ENCODE results near the gene CNNM1.

CNNM1 gene

DNA sequence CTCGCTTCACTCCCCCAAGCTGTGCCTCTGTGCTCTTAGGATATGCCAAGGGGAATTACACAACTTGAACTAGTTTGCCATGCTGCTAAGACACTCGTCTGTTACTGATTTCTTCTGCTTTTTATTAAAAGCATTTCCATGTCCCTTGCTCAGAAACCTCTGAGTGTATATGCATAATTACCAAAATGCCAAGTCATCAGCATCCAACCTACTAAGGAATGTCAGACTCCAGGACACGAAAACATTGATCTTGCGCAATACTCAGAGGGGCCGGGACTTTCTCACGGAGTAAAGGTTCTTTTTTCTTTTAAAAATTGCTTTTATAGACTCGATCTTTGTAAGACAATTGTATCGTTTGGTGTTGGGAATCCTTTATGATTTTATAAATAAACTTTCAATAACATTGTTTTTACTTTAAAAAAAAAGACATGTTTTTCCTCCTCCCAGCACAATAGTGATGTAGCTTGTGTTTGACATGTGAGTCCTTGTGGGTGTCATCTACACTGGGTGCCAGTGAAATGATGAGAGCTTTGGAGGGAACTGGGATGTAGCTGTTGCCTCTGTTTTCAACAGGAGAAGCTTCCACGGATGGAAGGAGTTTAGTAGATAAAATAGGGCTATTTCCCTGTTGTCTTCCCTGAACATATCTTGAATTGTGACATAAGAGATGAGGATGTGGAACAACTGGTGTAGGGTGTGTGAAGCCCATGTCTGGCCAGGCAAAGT, 43.6 kb downstream of the CNNM1 start:
- no peak for DNase-seq

DNA sequence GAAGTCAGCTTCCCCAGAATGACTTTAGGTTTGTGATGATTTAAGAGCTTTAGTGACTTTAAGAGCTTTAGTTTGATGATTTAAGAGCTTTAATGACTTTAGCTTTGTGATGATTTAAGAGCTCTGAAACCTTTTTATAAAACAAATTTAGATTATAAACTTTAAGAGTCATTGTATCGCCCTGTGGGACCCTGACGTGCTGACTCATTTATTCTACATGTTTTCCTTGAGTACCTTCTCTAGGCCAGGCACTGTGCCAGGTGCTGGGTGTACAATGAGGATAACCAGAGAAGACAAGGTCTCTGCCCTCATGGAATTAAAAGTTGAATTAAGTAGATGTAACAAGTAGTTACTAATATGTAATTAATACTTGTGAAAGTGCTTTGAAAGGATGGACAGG, 45.4 kb downstream of the CNNM1 start:
- DNase-seq, result no peak

DNA sequence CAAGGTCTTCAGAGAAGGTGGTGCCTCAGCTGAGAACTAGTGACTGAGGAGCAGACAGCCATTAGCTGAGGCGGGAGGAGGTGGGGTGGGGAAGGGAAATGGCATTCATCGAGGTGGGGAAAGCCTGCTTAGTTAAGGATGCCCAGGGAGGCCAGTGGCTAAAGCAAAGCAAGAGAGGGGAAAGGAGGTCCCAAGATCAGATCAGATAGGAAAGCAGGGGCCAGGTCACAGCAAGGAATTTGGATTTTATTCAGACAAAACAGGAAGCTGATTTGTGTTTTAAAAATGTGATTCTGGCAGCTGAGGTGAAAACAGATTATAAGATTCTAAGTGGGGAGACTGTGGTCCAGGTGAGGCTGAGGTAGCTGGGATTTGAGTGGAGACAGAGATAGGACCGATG, 45.8 kb downstream of the CNNM1 start:
- no peak for DNase-seq

DNA sequence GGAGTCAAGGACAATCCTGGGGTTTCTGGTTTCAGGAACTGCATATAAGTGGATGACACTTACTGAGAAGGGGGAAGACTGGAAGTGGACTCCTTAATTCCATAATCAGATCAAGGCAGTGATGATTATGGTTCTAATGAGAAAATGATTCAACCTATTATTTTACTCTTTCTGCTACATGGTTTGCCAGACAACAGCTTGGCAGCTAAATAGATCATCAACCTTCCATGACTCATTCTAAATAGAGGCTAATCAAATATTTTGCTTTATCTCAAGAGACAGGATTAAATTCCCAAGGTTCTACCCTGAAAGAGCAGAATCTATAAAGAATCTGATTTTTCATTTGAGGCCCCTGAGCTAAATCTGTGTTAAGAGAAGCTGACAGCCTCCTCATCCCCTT, 46.3 kb downstream of the CNNM1 start:
- DNase-seq, result no peak

DNA sequence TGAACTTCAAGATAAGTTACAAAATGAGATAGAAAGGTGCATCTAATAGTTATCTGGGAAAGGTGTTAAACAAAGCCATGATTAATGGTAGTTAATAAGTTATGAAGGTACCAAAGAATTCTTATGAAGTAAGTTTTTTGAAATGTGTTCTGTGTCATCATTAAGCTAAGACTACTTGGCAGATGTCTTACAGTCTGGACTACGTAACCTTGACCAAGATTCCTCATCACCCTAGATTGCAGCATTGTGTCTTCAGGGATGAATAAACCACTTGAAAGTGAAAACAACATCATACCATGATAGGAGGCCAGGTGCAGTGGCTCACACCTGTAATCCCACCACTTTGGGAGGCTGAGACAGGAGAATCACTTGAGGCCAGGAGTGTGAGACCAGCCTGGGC, 53.0 kb downstream of the CNNM1 start:
- DNase-seq, result no peak

DNA sequence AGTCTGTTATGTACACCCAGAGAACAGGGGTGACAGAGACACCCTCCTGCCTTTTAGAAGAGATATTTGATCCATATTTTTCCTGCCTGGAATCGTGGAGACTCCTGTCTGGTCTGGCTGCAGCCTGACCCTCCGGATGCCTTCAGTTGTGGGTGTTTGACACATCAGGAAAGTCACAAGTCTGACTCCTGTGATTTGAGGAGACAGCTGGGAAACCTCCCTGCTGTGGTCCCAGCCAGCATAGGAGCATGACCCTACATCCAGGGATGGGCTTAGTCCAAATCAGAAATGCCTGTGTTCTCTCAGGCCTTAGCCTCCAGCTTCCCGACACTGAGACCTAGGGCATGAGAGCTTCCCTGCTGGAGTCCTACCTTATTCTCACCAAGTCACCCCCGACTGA, 57.9 kb downstream of the CNNM1 start:
- no peak for DNase-seq

DNA sequence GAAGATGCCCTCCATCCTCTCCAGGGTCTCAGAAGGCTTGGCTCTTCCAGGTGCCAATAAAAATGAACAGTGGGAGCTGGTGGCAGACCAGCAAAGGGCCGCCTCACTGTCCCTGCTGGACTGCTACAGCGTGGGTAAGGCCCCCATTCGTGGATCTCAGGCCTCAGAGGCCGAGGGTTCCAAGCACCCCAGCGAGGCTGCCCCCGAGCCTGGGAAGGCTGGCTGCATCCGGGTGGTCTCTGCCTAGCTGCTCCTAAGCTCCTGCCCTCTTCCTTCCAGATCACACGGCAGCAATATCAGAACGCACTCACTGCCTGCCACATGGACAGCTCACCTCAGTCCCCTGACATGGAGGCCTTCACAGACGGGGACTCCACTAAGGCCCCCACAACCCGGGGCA, 58.4 kb downstream of the CNNM1 start:
- no peak for DNase-seq

DNA sequence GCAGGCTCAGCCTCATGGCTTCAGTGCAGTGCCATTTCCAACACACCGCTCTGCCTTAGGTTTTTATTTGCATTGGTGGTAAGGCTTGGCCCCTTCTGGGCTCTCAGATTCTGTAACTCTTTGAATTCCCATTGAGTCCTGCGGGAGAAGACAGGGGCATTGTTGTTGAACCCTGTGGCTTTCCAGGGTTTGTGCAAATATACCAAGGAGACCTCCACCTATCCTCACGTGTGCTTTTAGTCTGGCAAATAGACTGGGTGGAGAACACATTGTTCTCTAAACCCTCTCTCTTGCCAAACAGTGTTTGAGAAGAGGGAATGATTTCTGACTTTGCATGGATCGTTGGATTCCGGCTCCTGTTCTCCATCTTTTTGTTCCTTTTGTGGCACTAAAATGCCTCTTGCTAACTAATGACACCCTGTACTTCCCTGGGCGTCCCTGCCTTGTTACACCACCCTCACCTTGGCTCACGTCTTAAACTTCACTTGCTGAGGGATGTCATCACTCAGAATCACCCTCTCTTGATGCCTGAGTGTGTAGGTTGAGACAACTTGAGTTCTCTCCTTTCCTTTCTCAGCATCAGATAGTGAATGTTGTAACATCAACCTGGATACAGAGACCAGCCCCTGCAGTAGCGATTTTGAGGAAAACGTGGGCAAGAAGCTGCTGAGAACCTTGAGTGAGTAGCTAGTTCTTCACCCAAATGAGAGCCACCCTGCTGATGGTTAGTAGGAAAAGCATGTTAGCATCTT, 60.7 kb downstream of the CNNM1 start:
- DNase-seq, result no peak

DNA sequence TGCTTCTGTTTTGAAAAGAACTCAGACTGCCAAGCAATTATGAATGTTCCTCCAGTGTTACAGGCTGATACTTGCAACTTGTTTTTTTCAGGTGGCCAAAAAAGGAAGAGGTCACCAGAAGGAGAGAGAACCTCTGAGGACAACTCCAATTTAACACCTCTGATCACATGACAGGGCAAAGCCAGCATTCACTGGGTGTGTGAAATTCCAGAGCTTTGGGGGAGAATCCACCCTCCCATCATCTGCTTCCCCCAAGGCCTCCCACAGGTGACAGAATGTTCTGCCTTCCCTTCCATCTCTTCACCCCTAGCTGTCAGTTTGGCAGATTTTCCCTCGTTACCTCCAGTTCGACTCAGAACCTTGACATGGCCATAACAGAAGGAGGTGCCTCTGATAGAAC, 62.2 kb downstream of the CNNM1 start:
- DNase-seq, result no peak

DNA sequence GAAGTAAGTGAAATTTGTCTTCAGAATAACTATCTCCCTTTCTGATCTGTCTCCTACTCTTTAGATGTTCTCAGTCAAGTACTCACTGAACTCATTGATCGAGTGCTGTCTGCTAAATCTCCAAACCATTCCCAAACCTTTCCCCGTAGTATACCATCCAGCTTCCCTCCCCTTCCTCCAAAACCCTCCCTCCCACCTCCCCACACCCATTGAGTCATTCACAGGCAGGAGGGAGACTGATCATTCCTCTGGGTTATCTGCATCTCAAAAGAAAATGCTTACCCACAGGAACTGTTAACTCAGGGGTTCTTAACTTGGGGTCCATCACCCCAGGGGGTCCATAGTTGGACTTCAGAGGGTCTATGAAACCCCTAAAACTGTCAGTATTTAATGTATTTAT, 63.9 kb downstream of the CNNM1 start:
- no peak for DNase-seq

DNA sequence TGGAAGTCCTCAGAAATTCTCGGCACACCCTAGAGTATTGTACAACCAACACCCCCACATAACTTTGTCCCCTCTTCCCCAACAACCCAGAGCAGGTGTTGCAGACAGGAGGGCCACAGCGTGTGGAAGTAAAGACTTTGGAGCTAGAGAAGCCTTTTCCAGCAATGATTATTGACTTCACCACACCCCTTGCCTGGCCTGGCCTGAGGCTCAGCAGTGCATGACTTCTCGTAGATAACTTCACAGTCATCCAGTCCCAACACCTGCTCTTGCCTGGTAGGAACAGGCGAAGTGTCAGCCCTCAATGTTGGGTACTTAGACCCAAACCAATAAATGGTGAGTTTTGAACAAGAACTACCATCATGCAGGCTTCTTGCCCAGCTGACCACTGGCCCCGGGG, 64.5 kb downstream of the CNNM1 start:
- DNase-seq, result no peak

DNA sequence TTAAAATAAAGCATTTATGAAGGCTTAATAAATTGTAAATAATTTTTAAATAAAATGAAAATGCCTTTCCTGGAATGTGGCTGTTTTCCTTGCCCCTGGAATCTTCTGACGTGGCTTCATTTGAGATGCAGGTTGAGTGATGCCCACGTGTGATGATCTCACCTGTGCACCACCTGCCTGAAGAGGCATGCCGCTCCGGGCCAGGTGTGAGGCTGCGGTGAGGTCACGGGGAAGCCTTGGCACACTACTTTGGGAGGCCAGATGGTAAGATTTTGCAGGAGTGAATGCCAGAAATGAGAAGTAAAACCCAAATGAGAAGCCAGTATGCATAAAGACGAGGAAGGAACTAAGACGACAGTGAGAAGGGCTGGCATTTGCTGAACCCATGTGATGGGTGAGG, 65.1 kb downstream of the CNNM1 start:
- DNase-seq, result no peak

DNA sequence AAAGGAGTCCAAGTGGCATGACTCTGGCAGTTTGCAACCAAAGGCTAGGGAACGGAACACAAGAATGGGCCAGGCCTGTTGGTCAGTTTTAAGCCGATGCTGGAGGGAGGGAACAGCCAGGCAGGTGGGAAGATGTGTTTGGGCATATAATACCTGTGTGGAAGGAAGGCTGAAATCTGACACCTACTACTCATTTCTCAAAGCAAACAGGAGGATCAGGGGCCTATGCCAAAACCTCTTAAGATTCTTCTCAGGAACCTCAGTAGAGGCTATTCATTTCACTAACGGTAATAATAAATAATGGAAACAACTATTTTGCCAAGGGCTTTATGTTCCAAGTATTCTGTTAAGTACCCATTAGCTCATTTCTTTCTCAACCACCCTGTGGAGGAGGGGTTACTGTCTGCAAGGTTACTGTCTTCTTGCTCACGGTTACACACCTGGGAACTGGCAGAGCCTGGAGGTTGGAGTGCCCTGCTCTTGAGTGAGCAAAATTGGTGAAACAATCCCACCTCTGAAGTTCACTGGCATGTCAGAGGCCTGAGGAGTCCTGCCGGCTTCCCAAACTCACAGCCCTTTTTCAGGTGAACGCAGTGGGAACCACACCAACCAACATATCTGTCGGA, 65.7 kb downstream of the CNNM1 start:
- no peak for DNase-seq

DNA sequence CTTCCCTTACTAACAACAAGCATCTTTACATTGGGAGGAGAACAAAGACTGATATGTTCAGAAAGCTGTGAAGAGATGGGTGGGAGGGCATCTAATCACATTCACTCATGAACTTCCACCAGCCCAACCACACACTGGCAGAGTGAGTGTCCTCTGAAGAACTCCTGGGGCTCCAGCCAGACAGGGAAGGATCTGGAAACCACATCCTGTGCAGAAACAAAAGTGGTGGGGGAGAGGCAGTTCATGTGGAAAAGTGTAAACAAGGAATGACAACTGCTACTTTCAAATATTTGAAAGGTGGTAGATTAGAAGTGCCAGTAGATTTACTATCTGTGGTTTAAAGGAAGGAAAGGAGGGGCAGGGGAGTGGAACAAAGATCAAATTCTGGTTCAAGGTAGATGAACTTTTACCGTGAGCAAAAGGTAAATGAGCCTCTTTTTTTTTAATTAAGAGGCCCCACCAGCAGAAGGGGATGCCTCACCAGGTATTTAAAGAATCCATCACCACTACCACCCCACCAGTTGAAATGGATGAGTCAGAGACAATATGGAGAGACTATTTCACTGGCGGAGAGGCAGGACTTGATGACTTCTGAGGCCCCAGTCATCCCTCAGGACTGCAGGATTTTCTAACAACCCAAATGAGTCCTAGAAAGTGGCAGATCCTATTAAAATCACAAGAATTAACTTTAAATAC, 66.7 kb downstream of the CNNM1 start:
- DNase-seq, result peak in 25 of 58 donors; percentile 10 to 66 (median 31)

DNA sequence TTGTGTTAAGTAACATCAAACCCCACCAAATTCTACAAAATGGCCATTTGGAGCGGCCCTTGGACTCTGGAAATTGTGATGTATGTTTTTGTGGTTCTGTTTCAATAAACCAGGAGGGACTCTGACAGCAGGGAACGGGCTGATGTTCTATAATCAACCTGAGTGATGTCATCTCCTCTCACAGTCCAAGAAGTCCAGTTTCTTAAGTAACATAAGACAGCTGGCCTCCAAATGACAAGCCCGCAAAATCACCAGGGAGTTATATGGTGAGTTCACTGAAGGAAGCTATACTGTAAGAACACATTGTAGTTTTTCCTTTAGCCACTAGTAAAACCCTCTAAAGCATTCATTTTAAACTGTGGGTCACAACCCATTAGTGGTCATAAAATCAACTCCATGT, 67.3 kb downstream of the CNNM1 start:
- no peak for DNase-seq

DNA sequence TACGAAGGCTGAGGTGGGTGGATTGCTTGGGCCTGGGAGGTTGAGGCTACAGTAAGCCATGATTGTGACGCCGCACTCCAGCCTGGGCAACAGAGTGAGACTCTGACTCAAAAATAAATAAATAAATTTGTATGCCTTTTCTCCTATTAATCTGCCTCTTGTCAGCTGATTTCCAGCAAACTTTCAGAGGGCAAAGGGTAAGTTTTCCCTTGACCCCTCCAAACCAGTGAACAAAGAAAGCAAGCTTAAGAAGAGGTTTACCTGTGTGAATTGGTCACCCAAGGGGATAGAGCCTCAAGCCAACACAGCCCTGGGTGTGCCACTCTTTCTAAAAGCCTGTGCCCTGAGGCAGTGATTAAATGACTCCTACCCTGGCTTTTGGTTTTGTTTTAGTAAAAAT, 70.5 kb downstream of the CNNM1 start:
- no peak for DNase-seq

DNA sequence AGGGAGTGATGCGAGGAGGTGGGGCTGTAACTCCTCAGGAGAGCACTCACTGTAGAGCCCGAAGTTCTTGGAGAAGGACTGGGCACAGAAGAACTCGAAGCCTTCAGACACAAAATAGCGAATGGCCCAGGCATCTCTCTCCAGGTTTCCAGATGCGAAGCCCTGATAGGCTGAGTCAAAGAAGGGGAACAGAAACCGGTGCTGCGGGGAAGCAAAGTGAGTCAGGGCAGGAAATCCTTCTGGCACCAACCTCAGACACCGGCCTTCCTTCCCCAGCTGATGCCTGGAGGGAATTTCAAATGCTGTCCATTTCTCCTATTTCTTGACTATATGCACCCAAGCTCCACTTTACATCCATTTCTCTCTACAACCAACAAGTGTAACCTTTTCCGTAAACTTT, 74.5 kb downstream of the CNNM1 start:
- peak in 1 of 58 donors; percentile 5 for DNase-seq

DNA sequence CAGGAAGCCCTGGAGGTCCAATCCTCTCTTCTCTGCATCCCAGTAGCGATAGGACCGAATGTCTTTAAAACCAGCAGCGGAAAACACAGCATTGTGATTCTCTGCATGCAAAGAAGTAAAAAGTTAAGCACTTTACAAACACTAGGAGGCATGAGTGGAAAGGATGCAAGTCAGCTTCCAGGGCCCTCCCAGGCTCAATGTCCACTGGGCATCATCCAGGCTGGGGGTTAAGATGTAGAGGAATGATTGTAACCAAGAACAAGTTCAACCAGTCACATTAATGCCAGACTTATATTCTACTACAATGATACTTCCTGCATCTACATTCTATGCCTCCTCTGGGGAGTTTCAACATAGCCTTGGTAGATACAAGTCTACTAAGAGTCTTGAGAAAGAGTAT, 77.0 kb downstream of the CNNM1 start:
- DNase-seq, result no peak

DNA sequence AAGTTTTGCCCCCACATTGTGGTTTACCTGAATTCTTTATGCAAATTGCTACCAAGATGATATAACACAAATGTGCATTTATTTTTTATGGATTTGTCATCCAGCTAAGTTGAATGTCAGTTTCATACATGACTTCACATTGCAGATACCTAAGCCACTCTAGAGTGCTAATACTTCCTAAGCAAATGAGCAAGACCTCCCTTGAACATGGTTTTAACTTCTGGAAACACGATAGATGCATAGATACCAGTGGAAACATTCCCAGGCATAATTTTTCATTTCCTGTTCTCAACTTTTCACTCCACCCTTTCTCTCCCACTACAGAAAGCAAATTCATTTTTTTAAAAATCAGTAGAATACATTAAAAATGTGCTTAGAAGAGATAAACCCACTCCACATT, 81.0 kb downstream of the CNNM1 start:
- DNase-seq, result no peak

DNA sequence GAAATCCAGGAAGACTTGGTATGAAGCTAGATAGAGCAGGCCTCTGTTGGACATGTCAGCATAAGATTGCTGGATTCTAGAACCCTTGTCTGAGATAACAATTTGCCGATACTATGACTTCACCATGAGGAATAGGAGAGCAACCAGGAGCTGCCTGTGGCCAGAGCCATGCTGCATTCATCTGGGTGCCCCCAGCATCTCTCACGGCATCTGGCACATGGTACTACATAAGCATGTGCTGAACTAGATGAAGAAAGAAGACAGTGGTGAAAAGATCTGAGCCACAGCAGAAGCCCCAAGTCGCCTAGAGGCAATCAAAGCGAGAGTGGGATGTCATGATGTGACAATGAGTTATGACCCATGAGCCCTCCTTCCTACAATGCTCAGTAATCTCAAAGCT, 81.7 kb downstream of the CNNM1 start:
- DNase-seq, result no peak

DNA sequence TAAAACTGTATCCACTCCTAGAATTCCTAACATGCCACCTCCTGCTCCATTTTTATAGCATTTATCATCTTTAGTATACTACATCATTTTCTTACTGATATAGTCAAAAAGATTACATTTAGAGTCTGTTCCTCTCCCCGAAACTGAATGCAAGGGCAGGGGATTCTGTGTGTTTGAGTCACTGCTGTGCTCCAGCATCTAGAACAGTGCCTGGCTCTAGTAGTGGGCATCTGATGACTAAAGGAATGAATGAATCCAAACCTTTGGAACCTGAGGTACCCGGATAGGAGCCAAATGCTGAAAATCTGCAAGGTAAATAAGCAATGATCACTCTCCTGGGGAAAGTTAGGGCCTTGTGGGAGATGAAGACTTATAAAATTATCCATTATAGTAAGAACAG, 82.4 kb downstream of the CNNM1 start:
- no peak for DNase-seq

DNA sequence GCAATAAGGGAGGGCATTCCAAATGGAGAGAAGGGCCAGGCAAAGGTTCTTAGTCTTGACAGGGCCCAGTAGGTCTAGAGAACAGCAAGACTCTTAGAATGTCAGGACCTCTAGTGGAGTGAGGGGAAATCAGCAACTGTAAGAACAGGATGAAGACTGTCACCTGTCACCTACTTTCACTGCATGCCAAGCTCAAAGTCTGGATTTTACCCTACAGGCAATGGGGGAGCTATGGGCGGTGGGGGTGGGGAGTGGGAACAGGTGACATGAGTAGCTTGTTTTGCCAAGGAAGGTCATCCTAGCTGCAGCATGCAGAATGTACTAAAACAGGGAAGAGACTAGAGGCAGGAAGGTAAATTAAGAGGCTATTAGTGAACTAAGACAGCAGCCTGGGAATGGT, 82.9 kb downstream of the CNNM1 start:
- DNase-seq, result no peak
